Hippocampal formation (tissue), 2 donors: ENCODE data around the gene PPP2R2D.

Experiments used
- DNase-seq, 2 donors: peaks; one replicate each; lab custom pipeline; 2025; lab: John Stamatoyannopoulos, UW

Gene PPP2R2D

GRCh38 chr10:131998845-131999681 lies 98.3 kb downstream of the PPP2R2D start:
- DNase-seq: no peak

- no peak for DNase-seq
Measured at GRCh38 chr10:132001238-132001972, 100.6 kb downstream of the PPP2R2D start.

GRCh38 chr10:132002004-132002403 lies 101.2 kb downstream of the PPP2R2D start:
- no peak for DNase-seq

GRCh38 chr10:132003282-132003924 lies 102.6 kb downstream of the PPP2R2D start:
- DNase-seq: no peak

- DNase-seq: no peak
Measured at GRCh38 chr10:132004052-132004451, 103.2 kb downstream of the PPP2R2D start.

GRCh38 chr10:132005147-132005546 lies 104.3 kb downstream of the PPP2R2D start:
- DNase-seq: no peak

GRCh38 chr10:132006966-132007365 lies 106.2 kb downstream of the PPP2R2D start:
- DNase-seq: no peak

- DNase-seq: no peak
Measured at GRCh38 chr10:132007681-132008080, 106.9 kb downstream of the PPP2R2D start.
